Endometrial microvascular endothelial cells (primary cell): Measurements from ENCODE around the gene ECHS1. TPM values are rescaled to one million over a fixed set of nuclear protein-coding genes. Genes with fewer than 3 reads are reported as not detected.
"Not testable (repeated sequence)": the region's sequence is repeated elsewhere in the genome, so short reads cannot be mapped to it uniquely, and the experiment has no call there.

ENCODE experiments used
- in situ Hi-C: cut with HindIII; loops from 2 replicates; pipeline ENCODE4 v1.10.0; 2017; ENCODE audit warnings: low sequenced_read_pairs, low pct_unique_long_range_greater_than_20kb; ENCODE audit errors: inconsistent ontology term
- total RNA-seq: library from RNA; depleted of rRNA; stranded (reverse); fragments of >200 nt; gene quantifications from one replicate; pipeline ENCODE4 v1.2.3, GENCODE V29; 2015; ENCODE audit errors: inconsistent ontology term

Gene ECHS1
- total RNA-seq, result 136 TPM

GRCh38 chr10:133373174-133374090 is at the start of gene ECHS1:
Gene ECHS1, minus strand, starts transcription at chr10:133373354. Its CDS starts 21 bp downstream, at chr10:133373333.
- in situ Hi-C loops, result no loop called here

- in situ Hi-C loops, result no loop called here
These were observed 49.2 kb upstream of the ECHS1 start for GRCh38 chr10:133422223-133422806.

GRCh38 chr10:133421336-133422222 is 48.4 kb upstream of the ECHS1 start:
- in situ Hi-C loops, result no loop called here

- in situ Hi-C loops, result no loop called here
These were observed 47.4 kb upstream of the ECHS1 start for GRCh38 chr10:133420579-133420978.

GRCh38 chr10:133420028-133420427 is 46.9 kb upstream of the ECHS1 start:
- in situ Hi-C loops, result no loop called here

GRCh38 chr10:133419211-133419950 is 46.2 kb upstream of the ECHS1 start:
- in situ Hi-C loops, result no loop called here

- in situ Hi-C loops, result no loop called here
These were observed 45.3 kb upstream of the ECHS1 start for GRCh38 chr10:133418289-133418993.

GRCh38 chr10:133415752-133416151 is 42.6 kb upstream of the ECHS1 start:
- in situ Hi-C loops, result no loop called here

- in situ Hi-C loops, result not testable (repeated sequence)
These were observed 41.2 kb upstream of the ECHS1 start for GRCh38 chr10:133414401-133414800.

GRCh38 chr10:133412381-133412711 is 39.2 kb upstream of the ECHS1 start:
- in situ Hi-C loops, result no loop called here

GRCh38 chr10:133411523-133412380 is 38.6 kb upstream of the ECHS1 start:
- in situ Hi-C loops, result no loop called here

GRCh38 chr10:133405844-133406527 is 32.8 kb upstream of the ECHS1 start:
- in situ Hi-C loops, result no loop called here

GRCh38 chr10:133405272-133405671 is 32.1 kb upstream of the ECHS1 start:
- in situ Hi-C loops, result no loop called here

- in situ Hi-C loops, result no loop called here
These were observed 30.6 kb upstream of the ECHS1 start for GRCh38 chr10:133403784-133404183.

- in situ Hi-C loops, result no loop called here
These were observed 30.2 kb upstream of the ECHS1 start for GRCh38 chr10:133403359-133403758.

GRCh38 chr10:133401981-133402725 is 29.0 kb upstream of the ECHS1 start:
- in situ Hi-C loops, result no loop called here
